ENCODE data around the gene EPS15.
"Not testable (repeated sequence)": the region's sequence is repeated elsewhere in the genome, so short reads cannot be mapped to it uniquely, and the experiment has no call there.

The EPS15 gene

GRCh38 chr1:51439053-51439452, 80.0 kb downstream of the EPS15 start:
- H3K27ac ChIP-seq, result 0 out of 2 replicates have a peak overlapping the region, but pooled peaks have one; percentile 0

DNA sequence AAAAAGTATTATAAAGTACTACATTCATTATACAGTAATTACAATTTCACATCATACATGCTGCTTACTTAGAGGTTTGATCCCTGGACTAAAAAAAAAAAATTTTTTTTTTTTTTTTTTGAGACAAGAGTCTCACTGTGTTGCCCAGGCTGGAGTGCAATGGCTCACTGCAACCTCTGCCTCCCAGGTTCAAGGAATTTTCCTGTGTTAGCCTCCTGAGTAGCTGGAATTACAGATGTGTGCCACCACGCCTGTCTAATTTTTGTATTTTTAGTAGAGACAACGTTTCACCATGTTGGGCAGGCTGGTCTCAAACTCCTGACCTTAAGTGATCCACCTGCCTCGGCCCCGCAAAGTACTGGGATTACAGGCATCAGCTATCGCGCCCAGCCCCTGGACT, 81.7 kb downstream of the EPS15 start:
- not testable (repeated sequence) for H3K27ac ChIP-seq

More at GRCh38 chr1:51439053-51439452, 80.0 kb downstream of the EPS15 start:
- TF ChIP-seq, protein P1, sequence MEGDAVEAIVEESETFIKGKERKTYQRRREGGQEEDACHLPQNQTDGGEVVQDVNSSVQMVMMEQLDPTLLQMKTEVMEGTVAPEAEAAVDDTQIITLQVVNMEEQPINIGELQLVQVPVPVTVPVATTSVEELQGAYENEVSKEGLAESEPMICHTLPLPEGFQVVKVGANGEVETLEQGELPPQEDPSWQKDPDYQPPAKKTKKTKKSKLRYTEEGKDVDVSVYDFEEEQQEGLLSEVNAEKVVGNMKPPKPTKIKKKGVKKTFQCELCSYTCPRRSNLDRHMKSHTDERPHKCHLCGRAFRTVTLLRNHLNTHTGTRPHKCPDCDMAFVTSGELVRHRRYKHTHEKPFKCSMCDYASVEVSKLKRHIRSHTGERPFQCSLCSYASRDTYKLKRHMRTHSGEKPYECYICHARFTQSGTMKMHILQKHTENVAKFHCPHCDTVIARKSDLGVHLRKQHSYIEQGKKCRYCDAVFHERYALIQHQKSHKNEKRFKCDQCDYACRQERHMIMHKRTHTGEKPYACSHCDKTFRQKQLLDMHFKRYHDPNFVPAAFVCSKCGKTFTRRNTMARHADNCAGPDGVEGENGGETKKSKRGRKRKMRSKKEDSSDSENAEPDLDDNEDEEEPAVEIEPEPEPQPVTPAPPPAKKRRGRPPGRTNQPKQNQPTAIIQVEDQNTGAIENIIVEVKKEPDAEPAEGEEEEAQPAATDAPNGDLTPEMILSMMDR (conservative IDR thresholded peaks at IDR 0.05), result no peak

- TF ChIP-seq, protein P1 (conservative IDR thresholded peaks at IDR 0.05), result no peak
- no peak overlapping the region; the same call in 1 of the 2 replicates for H3K27ac ChIP-seq
Observed at GRCh38 chr1:51435878-51436277, 83.2 kb downstream of the EPS15 start.

DNA sequence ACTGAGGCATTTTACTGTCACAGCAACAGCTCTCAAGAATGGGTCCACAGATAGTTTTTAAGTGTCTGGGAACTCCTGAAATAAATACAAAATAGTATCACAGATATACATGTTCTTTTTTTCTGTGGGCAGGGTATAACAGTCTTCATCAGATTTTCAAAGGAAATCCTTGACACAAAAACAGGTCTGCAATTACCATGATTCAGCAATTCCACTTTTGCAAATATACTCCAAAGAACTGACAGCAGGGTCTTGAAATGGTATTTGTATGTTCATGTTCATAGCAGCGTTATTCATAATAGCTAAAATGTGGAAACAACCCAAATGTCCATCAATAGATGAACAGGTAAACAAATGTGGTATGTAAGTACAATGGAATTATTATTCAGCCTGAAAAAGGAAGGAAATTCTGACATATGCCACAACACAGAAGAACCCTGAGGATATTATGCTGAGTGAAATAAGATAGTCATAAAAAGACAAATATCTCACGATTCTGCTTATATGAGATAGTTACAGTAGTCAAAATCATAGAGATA, 85.0 kb downstream of the EPS15 start:
- TF ChIP-seq, protein P1 (conservative IDR thresholded peaks at IDR 0.05), result no peak
- H3K27ac ChIP-seq, result peak overlapping the region; percentile 88

- TF ChIP-seq, protein P1 (conservative IDR thresholded peaks at IDR 0.05), result no peak
- H3K27ac ChIP-seq, result peak overlapping the region; percentile 88
Observed at GRCh38 chr1:51433269-51433971, 85.6 kb downstream of the EPS15 start.

DNA sequence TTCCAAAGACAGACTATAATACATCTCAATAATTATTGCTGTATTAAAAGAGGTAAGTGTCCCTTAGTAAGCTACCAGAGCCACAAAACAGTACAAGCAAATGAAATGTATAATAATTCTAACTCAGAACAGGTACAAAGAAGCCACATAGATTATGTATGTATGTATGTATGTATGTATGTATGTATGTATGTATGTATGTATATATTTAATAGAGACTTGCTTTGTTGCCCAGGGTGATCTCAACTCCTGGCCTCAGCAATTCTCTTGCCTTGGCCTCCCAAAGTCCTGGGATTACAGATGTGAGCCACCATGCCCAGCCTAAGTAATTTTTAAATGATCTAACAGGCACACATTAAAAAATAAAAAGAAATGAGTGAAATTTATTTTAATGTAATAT, 86.9 kb downstream of the EPS15 start:
- TF ChIP-seq, protein P1 (conservative IDR thresholded peaks at IDR 0.05), result no peak
- H3K27ac ChIP-seq, result peak overlapping the region; percentile 88; the same call in 1 of the 2 replicates

DNA sequence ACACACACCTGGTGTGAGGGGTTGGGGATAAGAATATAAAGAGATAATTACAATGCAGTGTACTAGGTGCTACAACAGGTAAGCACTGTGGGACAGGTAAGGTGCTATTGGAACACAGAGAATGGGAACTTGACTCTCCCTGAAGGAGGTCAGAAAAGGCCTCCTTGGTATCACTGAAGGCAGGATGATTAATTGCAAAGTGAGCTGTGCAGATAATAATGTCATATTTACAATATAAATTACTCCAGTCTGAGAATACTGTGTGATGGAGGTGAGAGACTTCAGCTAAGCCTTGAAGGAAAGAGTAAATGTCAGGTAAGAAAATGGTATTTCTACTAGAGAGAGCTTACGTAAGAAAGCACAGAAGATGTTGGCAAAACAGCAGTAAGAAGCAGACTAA, 91.6 kb downstream of the EPS15 start:
- TF ChIP-seq, protein P1 (conservative IDR thresholded peaks at IDR 0.05), result no peak
- H3K27ac ChIP-seq, result no peak overlapping the region

DNA sequence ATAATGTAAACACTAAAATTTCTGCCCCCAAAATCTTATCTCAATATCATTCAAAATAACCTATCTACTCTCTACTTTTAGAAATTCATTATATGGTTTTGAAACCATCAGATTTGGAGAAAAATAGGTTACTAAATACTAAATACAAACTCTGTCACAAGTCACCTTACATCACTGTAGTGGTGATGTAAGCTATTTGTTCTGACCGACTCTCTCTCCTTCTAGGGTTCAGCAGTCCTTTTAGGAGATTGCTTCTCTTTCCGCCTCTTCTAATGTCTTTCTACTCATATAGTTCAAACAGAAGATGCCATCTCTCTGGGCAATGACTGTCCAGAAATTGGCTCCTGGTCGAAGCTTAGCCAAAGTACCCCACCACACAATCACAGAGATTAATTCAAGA, 93.1 kb downstream of the EPS15 start:
- TF ChIP-seq, protein P1 (conservative IDR thresholded peaks at IDR 0.05), result no peak
- H3K27ac ChIP-seq, result no peak overlapping the region
